Lower leg skin (tissue), 3 donors: ENCODE data around the gene PPP1R3F.

ENCODE experiments used
- CTCF ChIP-seq, 3 donors: fragments of 450-650 bp; IDR thresholded peaks; one replicate each; pipeline ENCODE4 v1.5.1; 2016; ENCODE audit warnings: antibody characterized with exemption in 3 of 3, mild to moderate bottlenecking in 3 of 3, moderate library complexity in 2 of 3
- POLR2A ChIP-seq, 2 donors: fragments of 450-650 bp; IDR thresholded peaks; one replicate each; pipeline ENCODE4 v1.6.1; 2016 to 2017; ENCODE audit warnings: antibody characterized with exemption in 2 of 2, mild to moderate bottlenecking in 1 of 2, moderate library complexity in 1 of 2

- no peak for TF ChIP-seq CTCF (IDR thresholded peaks at IDR 0.05)
- TF ChIP-seq POLR2A (IDR thresholded peaks at IDR 0.05), result no peak
Observed at GRCh38 chrX:49308604-49309269, 39.1 kb downstream of the PPP1R3F start.
